Measurements from ENCODE around the gene TTC17. TPM values are rescaled to one million over a fixed set of nuclear protein-coding genes. Genes with fewer than 3 reads are reported as not detected.

The TTC17 gene
- total RNA-seq, 1 experiment from 2014 or later: 175 TPM

DNA sequence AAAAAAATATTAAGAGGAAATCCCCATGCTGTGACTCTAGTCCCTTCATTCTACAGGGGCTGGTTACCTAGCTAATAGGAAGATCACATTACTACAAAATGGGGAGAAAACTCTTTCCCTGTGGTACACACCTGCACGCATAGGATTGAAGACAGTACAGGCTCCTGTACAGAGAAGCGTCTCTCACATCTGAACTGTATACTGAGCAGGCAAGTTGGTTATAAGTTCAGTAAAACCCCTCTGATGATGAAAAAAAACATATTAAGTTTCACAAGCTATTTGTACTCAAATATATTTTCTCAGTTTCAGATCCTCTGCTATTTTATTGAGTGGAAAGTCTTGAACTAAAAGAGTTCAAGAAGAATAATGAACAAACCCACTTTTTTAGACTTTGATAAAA, 164.9 kb downstream of the TTC17 start:
- ChIA-PET POLR2A (ENCODE audit: low non-redundant PET) (no interaction called here), CTCF (no interaction called here)
- Histone ChIP-seq H3K27ac (ENCODE audit: low read depth, low read length, poor library complexity, severe bottlenecking) (no peak overlapping the region), H3K27me3 (replicated peaks; ENCODE audit: insufficient read depth, low read depth, low read length, poor library complexity) (peaks cover 17% of the 10 kb centered on the region), H3K36me3 (ENCODE audit: insufficient read depth, low read length, poor library complexity, severe bottlenecking) (no peaks in the 10 kb centered on the region), H3K9me3 (ENCODE audit: low read depth, low read length, poor library complexity, severe bottlenecking) (no peaks in the 10 kb centered on the region), H3K4me3 (ENCODE audit: low read depth, low read length, poor library complexity, severe bottlenecking) (no peak overlapping the region), H3K4me1 (ENCODE audit: insufficient read depth, low read length, poor library complexity, severe bottlenecking) (no peaks in the 10 kb centered on the region)
- intact Hi-C loops (cut with micrococcal nuclease; ENCODE audit: unreplicated experiment): no loop called here
- no peak for TF ChIP-seq EZH2 (IDR thresholded peaks at IDR 0.05; ENCODE audit: borderline replicate concordance, low read depth, low read length, poor library complexity, severe bottlenecking)
- TF ChIP-seq, protein P1, sequence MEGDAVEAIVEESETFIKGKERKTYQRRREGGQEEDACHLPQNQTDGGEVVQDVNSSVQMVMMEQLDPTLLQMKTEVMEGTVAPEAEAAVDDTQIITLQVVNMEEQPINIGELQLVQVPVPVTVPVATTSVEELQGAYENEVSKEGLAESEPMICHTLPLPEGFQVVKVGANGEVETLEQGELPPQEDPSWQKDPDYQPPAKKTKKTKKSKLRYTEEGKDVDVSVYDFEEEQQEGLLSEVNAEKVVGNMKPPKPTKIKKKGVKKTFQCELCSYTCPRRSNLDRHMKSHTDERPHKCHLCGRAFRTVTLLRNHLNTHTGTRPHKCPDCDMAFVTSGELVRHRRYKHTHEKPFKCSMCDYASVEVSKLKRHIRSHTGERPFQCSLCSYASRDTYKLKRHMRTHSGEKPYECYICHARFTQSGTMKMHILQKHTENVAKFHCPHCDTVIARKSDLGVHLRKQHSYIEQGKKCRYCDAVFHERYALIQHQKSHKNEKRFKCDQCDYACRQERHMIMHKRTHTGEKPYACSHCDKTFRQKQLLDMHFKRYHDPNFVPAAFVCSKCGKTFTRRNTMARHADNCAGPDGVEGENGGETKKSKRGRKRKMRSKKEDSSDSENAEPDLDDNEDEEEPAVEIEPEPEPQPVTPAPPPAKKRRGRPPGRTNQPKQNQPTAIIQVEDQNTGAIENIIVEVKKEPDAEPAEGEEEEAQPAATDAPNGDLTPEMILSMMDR (conservative IDR thresholded peaks at IDR 0.05; ENCODE audit: low read depth, low read length): no peak
- no TSS peak for BruUV-seq (replicated peaks)
- DNase-seq (ENCODE audit: low spot score): no peak

DNA sequence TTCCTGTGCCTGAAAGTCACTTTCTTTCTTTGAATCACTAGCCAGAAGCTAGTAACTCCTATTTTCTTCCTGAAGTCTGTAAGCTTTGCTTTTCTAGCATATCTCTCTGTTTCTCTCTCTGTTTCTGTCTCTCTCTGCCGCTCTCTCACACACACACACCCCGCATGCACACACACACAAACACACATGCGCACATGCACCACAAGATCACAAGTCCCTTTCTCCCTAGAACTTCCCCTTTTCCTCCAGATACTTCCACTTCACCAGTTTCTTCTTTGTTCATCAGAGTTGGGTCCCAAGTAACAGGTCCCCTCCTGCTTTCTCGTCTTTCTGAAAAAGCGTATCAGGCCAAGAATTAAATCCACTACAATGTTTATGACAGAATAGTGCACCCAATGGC, 173.3 kb downstream of the TTC17 start:
- H3K4me1 ChIP-seq (ENCODE audit: insufficient read depth, low read length, poor library complexity, severe bottlenecking): no peaks in the 10 kb centered on the region
- DNase-seq (ENCODE audit: low spot score): no peak
- no peak overlapping the region for H3K4me3 ChIP-seq (ENCODE audit: low read depth, low read length, poor library complexity, severe bottlenecking)
- no peak for TF ChIP-seq EZH2 (IDR thresholded peaks at IDR 0.05; ENCODE audit: borderline replicate concordance, low read depth, low read length, poor library complexity, severe bottlenecking)
- TF ChIP-seq, protein P1 (conservative IDR thresholded peaks at IDR 0.05; ENCODE audit: low read depth, low read length): no peak
- peaks cover 72% of the 10 kb centered on the region for H3K27me3 ChIP-seq (replicated peaks; ENCODE audit: insufficient read depth, low read depth, low read length, poor library complexity)
- H3K36me3 ChIP-seq (ENCODE audit: insufficient read depth, low read length, poor library complexity, severe bottlenecking): no peaks in the 10 kb centered on the region
- ChIA-PET CTCF (no interaction called here), POLR2A (ENCODE audit: low non-redundant PET) (no interaction called here)
- intact Hi-C loops (cut with micrococcal nuclease; ENCODE audit: unreplicated experiment): no loop called here
- H3K27ac ChIP-seq (ENCODE audit: low read depth, low read length, poor library complexity, severe bottlenecking): no peak overlapping the region
- no TSS peak for BruUV-seq (replicated peaks)
- H3K9me3 ChIP-seq (ENCODE audit: low read depth, low read length, poor library complexity, severe bottlenecking): no peaks in the 10 kb centered on the region

DNA sequence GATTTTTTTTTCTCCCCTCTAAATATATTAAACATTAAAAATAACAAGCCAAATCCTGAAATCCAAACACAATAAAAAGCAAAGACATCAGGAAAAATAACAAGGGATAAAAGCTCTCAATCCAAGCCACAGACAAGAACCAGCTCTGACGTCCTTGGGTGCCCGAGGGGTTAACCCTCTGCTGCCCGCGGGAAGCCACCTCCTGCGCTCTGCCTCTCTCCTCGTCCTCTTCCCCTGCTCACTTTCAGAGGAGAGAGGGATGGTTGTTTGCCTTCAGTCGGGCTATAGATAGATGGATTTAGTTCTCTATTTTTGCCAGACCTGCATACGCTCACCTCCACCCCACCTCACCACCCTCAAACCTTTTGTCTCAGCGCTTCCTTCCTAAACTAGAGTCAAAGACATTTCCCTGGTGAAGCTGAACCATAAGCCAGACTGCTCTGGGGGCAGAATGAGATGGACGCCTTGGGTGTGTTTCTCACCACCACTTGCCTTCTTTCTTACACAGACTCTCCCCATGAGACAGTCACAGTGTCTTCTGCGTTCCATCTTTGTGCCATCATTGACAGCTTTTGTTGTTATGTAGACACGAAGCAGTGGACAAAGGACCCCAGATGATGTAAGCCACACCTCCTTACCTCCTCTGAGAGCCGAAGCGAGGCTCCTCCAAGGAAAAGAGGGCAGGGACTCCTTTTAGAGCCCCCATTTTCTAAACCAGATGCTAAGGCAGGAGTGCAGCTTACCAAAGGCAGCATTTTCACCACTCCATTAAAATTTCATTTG, 179.3 kb downstream of the TTC17 start:
- no peak overlapping the region for H3K4me3 ChIP-seq (ENCODE audit: low read depth, low read length, poor library complexity, severe bottlenecking)
- ChIA-PET POLR2A (ENCODE audit: low non-redundant PET) (no interaction called here), CTCF (no interaction called here)
- H3K4me1 ChIP-seq (ENCODE audit: insufficient read depth, low read length, poor library complexity, severe bottlenecking): no peaks in the 10 kb centered on the region
- no peak for TF ChIP-seq EZH2 (IDR thresholded peaks at IDR 0.05; ENCODE audit: borderline replicate concordance, low read depth, low read length, poor library complexity, severe bottlenecking)
- TF ChIP-seq, protein P1 (conservative IDR thresholded peaks at IDR 0.05; ENCODE audit: low read depth, low read length): no peak
- peaks cover 6% of the 10 kb centered on the region for H3K9me3 ChIP-seq (ENCODE audit: low read depth, low read length, poor library complexity, severe bottlenecking)
- no peak overlapping the region for H3K27ac ChIP-seq (ENCODE audit: low read depth, low read length, poor library complexity, severe bottlenecking)
- no peaks in the 10 kb centered on the region for H3K36me3 ChIP-seq (ENCODE audit: insufficient read depth, low read length, poor library complexity, severe bottlenecking)
- peaks cover 64% of the 10 kb centered on the region for H3K27me3 ChIP-seq (replicated peaks; ENCODE audit: insufficient read depth, low read depth, low read length, poor library complexity)
- no peak for DNase-seq (ENCODE audit: low spot score)
- intact Hi-C loops (cut with micrococcal nuclease; ENCODE audit: unreplicated experiment): no loop called here
- no TSS peak for BruUV-seq (replicated peaks)

Data from A673 (cell line).